OCI-LY7 (cell line): ENCODE measurements around the gene CAMK4. TPM values are rescaled to one million over a fixed set of nuclear protein-coding genes. Genes with fewer than 3 reads are reported as not detected.

ENCODE experiments used
- BruUV-seq: library from RNA; stranded (reverse); fragments of 400-500 nt; replicated peaks from 2 replicates; lab custom pipeline; 2021; lab: Mats Ljungman, UMichigan
- CTCF ChIA-PET: fragments of 300-600 bp; sonication (Branson Sonifier 250); formaldehyde crosslinking; loops from one replicate; lab custom pipeline; 2022; ENCODE audit warnings: antibody characterized with exemption; ENCODE audit not compliant: unreplicated experiment; lab: Charles Lee
- POLR2A ChIA-PET: fragments of 300-600 bp; sonication (Branson Sonifier 250); formaldehyde crosslinking; loops from one replicate; lab custom pipeline; 2022; ENCODE audit warnings: antibody characterized with exemption; lab: Charles Lee
- DNase-seq: peaks from one replicate; pipeline ENCODE4 v3.0.0-alpha.2; 2015; ENCODE audit warnings: low spot score
- H2AFZ ChIP-seq: fragments of 200-600 bp; sonication (generic), shearing (Covaris generic); 2 replicates; pipeline ENCODE4 v1.6.1; 2014; ENCODE audit warnings: mild to moderate bottlenecking, antibody characterized with exemption, low read length, moderate library complexity
- H3K27ac ChIP-seq: fragments of 200-600 bp; sonication (generic); 2 replicates; pipeline ENCODE4 v1.5.1; 2014; ENCODE audit warnings: mixed run types, low read depth, mild to moderate bottlenecking, moderate library complexity, low read length, inconsistent platforms; ENCODE audit not compliant: poor library complexity, severe bottlenecking
- H3K36me3 ChIP-seq: fragments of 200-600 bp; sonication (generic); 2 replicates; pipeline ENCODE4 v1.6.1; 2014; ENCODE audit warnings: mild to moderate bottlenecking, antibody characterized with exemption, low read length, moderate library complexity, mixed read lengths; ENCODE audit not compliant: insufficient read depth
- H3K4me1 ChIP-seq: fragments of 200-600 bp; sonication (generic); 2 replicates; pipeline ENCODE4 v1.5.1; 2014; ENCODE audit warnings: mild to moderate bottlenecking, low read length; ENCODE audit not compliant: insufficient read depth, poor library complexity, severe bottlenecking
- H3K4me2 ChIP-seq: fragments of 200-600 bp; sonication (generic); 2 replicates; pipeline ENCODE4 v1.6.1; 2014; ENCODE audit warnings: mild to moderate bottlenecking, low read length
- H3K4me3 ChIP-seq: fragments of 200-600 bp; sonication (generic); 2 replicates; pipeline ENCODE4 v1.5.1; 2014; ENCODE audit warnings: mild to moderate bottlenecking, low read depth, low read length; ENCODE audit not compliant: poor library complexity, severe bottlenecking
- H3K79me2 ChIP-seq: fragments of 200-600 bp; sonication (generic); 2 replicates; pipeline ENCODE4 v1.6.1; 2016; ENCODE audit warnings: low read depth, mild to moderate bottlenecking, low read length, moderate library complexity, mixed read lengths; ENCODE audit not compliant: insufficient read depth
- H3K9me2 ChIP-seq: fragments of 200-600 bp; sonication (generic); 2 replicates; pipeline ENCODE4 v1.6.1; 2016; ENCODE audit warnings: mild to moderate bottlenecking, low read length, mixed read lengths; ENCODE audit not compliant: insufficient read depth
- H3K9me3 ChIP-seq: fragments of 200-600 bp; sonication (generic); 2 replicates; pipeline ENCODE4 v1.6.1; 2014; ENCODE audit warnings: mild to moderate bottlenecking, mixed run types, low read length, mixed read lengths
- H4K20me1 ChIP-seq: fragments of 200-600 bp; sonication (generic); 2 replicates; pipeline ENCODE4 v1.6.1; 2014; ENCODE audit warnings: mild to moderate bottlenecking, antibody characterized with exemption, low read length, moderate library complexity, mixed read lengths; ENCODE audit not compliant: insufficient read depth
- EZH2phosphoT487 ChIP-seq: fragments of 200-600 bp; sonication (generic); IDR thresholded peaks from 2 replicates; pipeline ENCODE4 v1.6.1; 2018; ENCODE audit warnings: low read depth, borderline replicate concordance, mild to moderate bottlenecking, mixed run types, antibody characterized with exemption, low read length, moderate library complexity, mixed read lengths
- intact Hi-C: fragments of 100-400 bp; cut with micrococcal nuclease; formaldehyde crosslinking; loops from one replicate; pipeline ENCODE4 v1.10.0; 2022; ENCODE audit not compliant: unreplicated experiment
- total RNA-seq, 2 experiments: library from RNA; depleted of rRNA in 1 of 2; stranded (reverse); fragments of >200 nt in 1 of 2; shearing (Covaris generic) in 1 of 2; gene quantifications; 2 replicates each; pipeline ENCODE4 v1.2.3, GENCODE V29; 2014 to 2022
- TF ChIP-seq, protein P1 (sequence below): fragments of 200-600 bp; sonication (generic); conservative IDR thresholded peaks from 2 replicates; pipeline ENCODE4 v1.5.1; 2014; ENCODE audit warnings: mild to moderate bottlenecking, antibody characterized with exemption, low read length, moderate library complexity, mixed read lengths

CAMK4 gene
- total RNA-seq, 2 experiments from 2014 or later, result 25.4 to 40.2 TPM

DNA sequence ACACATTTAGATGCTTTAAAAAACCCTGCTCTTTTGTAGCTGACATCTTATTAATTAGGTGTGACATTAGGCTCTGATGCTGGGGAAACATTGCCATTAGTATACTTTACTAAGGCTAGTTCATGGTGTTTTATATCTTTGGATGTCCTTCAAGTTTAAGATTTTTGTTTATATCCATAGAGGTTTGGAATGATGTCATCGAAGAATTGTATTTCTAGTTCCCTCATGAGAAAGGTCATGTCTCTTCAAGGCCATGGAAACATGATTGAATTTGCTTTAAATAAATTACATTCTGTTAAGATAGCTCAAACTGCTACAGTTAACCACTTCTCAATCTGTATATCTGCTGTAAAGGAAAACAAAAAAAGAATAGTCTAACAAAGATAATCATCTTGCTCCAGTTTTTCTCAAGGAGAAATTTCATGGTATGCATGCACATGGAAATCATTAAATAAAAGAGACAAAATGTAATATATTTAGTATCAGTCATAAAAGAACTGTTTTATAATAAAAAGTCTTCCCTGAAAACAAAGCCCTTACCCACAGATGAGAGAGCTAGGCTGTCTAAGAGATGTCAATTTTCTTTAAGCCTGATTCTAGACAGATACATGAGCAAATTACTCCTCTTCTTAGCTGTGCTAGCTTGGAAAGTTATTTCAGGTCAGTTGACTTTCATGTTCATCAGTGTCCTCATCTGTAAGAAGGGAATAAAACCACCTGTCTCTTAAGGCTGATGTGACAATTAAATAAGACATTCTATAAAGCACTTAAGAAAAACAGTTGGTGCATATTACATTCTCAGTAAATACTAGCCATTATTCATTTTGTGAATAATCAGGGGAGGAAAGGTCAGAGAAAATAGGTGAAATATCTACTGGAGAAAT is 313.2 kb downstream of the CAMK4 start:
- ChIA-PET CTCF (no interaction called here), POLR2A (interaction anchor here (0.6 kb wide), 1 partner anchor 335 kb away, joined by 3 read pairs; no protein-coding TSS in a partner anchor)
- TF ChIP-seq, protein P1, sequence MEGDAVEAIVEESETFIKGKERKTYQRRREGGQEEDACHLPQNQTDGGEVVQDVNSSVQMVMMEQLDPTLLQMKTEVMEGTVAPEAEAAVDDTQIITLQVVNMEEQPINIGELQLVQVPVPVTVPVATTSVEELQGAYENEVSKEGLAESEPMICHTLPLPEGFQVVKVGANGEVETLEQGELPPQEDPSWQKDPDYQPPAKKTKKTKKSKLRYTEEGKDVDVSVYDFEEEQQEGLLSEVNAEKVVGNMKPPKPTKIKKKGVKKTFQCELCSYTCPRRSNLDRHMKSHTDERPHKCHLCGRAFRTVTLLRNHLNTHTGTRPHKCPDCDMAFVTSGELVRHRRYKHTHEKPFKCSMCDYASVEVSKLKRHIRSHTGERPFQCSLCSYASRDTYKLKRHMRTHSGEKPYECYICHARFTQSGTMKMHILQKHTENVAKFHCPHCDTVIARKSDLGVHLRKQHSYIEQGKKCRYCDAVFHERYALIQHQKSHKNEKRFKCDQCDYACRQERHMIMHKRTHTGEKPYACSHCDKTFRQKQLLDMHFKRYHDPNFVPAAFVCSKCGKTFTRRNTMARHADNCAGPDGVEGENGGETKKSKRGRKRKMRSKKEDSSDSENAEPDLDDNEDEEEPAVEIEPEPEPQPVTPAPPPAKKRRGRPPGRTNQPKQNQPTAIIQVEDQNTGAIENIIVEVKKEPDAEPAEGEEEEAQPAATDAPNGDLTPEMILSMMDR, result no peak
- no peak for TF ChIP-seq EZH2phosphoT487
- no peak for DNase-seq
- Histone ChIP-seq H3K4me3 (no peak overlapping the region), H3K9me2 (no peaks in the 10 kb centered on the region), H3K79me2 (no peaks in the 10 kb centered on the region), H3K36me3 (no peaks in the 10 kb centered on the region), H3K27ac (no peak overlapping the region), H4K20me1 (no peaks in the 10 kb centered on the region), H2AFZ (no peak overlapping the region), H3K4me2 (no peak overlapping the region), H3K4me1 (no peaks in the 10 kb centered on the region), H3K9me3 (no peaks in the 10 kb centered on the region)
- intact Hi-C loops, result no loop called here
- no TSS peak for BruUV-seq

Other genes with a start within 250 kb of the CAMK4 start
- gene TSLP, start 152.7 kb upstream of the CAMK4 start, total RNA-seq (2014; rRNA removed; shearing (Covaris generic)), result 0.05 TPM in 1 of 2 replicates, not detected in the other
- not detected in 2 replicates for gene TSLP, start 152.7 kb upstream of the CAMK4 start, total RNA-seq (2022)
- gene WDR36, start 132.0 kb upstream of the CAMK4 start, total RNA-seq (2014; rRNA removed; shearing (Covaris generic)), result 39.1 and 46.5 TPM in 2 replicates
- 41.9 and 49.4 TPM in 2 replicates for gene WDR36, start 132.0 kb upstream of the CAMK4 start, total RNA-seq (2022)